ENCODE results near the gene SPOCK1. TPM values are rescaled to one million over a fixed set of nuclear protein-coding genes. Genes with fewer than 3 reads are reported as not detected.

SPOCK1 gene
- total RNA-seq, 4 donors from 2014 or later, result 8.6 to 34.8 (median 13.2) TPM

GRCh38 chr5:137122558-137122957 lies 376.6 kb downstream of the SPOCK1 start:
- in situ Hi-C loops (cut with MboI; ENCODE audit: low pct_ligation_motif_present in 1 of 4, low pct_unique_long_range_greater_than_20kb in 1 of 4, low sequenced_read_pairs in 3 of 4) (no loop called here), intact Hi-C loops (cut with DNase I; ENCODE audit: low total_unique reads) (no loop called here)
- H3K27ac ChIP-seq, result no peak overlapping the region
- H3K27me3 ChIP-seq, result no peaks in the 10 kb centered on the region
- no peak for DNase-seq
- H3K4me3 ChIP-seq, result no peak overlapping the region
- WGBS, 2 donors (ENCODE audit: low coverage in 1 of 2), result 47 to 80% methylated on average over 1 to 2 of the region's 2 CpGs
- peaks cover 0 to 4% (median 0%) of the 10 kb centered on the region in 4 donors for H3K4me1 ChIP-seq
- TF ChIP-seq POLR2AphosphoS5 (IDR thresholded peaks at IDR 0.05) (no peak), POLR2A (IDR thresholded peaks at IDR 0.05) (no peak), CTCF (IDR thresholded peaks at IDR 0.05) (no peak), EP300 (IDR thresholded peaks at IDR 0.05; ENCODE audit: low read depth) (no peak)
- H3K9me3 ChIP-seq, result no peaks in the 10 kb centered on the region
- no peaks in the 10 kb centered on the region for H3K36me3 ChIP-seq

- no peak overlapping the region for H3K4me3 ChIP-seq
- H3K36me3 ChIP-seq, result no peaks in the 10 kb centered on the region
- DNase-seq, result no peak
- in situ Hi-C loops (cut with MboI; ENCODE audit: low pct_ligation_motif_present in 1 of 4, low pct_unique_long_range_greater_than_20kb in 1 of 4, low sequenced_read_pairs in 3 of 4) (no loop called here), intact Hi-C loops (cut with DNase I; ENCODE audit: low total_unique reads) (no loop called here)
- 14 to 58% methylated on average over 2 to 3 of the region's 3 CpGs for WGBS, 2 donors (ENCODE audit: low coverage in 1 of 2)
- H3K27ac ChIP-seq, result no peak overlapping the region
- H3K4me1 ChIP-seq, result peaks cover 0 to 4% (median 0%) of the 10 kb centered on the region in 4 donors
- TF ChIP-seq POLR2A (IDR thresholded peaks at IDR 0.05) (no peak), POLR2AphosphoS5 (IDR thresholded peaks at IDR 0.05) (no peak), EP300 (IDR thresholded peaks at IDR 0.05; ENCODE audit: low read depth) (no peak), CTCF (IDR thresholded peaks at IDR 0.05) (no peak)
- no peaks in the 10 kb centered on the region for H3K9me3 ChIP-seq
- H3K27me3 ChIP-seq, result no peaks in the 10 kb centered on the region
These were observed 377.1 kb downstream of the SPOCK1 start for GRCh38 chr5:137122075-137122474.

- in situ Hi-C loops (cut with MboI; ENCODE audit: low pct_ligation_motif_present in 1 of 4, low pct_unique_long_range_greater_than_20kb in 1 of 4, low sequenced_read_pairs in 3 of 4) (no loop called here), intact Hi-C loops (cut with DNase I; ENCODE audit: low total_unique reads) (no loop called here)
- Histone ChIP-seq H3K4me1 (peaks cover 0 to 4% (median 0%) of the 10 kb centered on the region in 4 donors), H3K27ac (no peak overlapping the region), H3K9me3 (no peaks in the 10 kb centered on the region), H3K4me3 (no peak overlapping the region), H3K36me3 (no peaks in the 10 kb centered on the region), H3K27me3 (no peaks in the 10 kb centered on the region)
- no peak for DNase-seq
- WGBS, 2 donors (ENCODE audit: low coverage in 1 of 2), result 37 to 41% methylated on average over 4 to 6 of the region's 6 CpGs
- no peak for TF ChIP-seq POLR2A (IDR thresholded peaks at IDR 0.05)
These were observed 379.8 kb downstream of the SPOCK1 start for GRCh38 chr5:137119321-137119720.

- H3K27ac ChIP-seq, result no peak overlapping the region
- peaks cover 0 to 4% (median 0%) of the 10 kb centered on the region in 4 donors for H3K4me1 ChIP-seq
- DNase-seq, result no peak
- H3K4me3 ChIP-seq, result no peak overlapping the region
- 59 to 64% methylated on average over 5 of the region's 5 CpGs for WGBS, 2 donors (ENCODE audit: low coverage in 1 of 2)
- no peaks in the 10 kb centered on the region for H3K9me3 ChIP-seq
- no peaks in the 10 kb centered on the region for H3K27me3 ChIP-seq
- TF ChIP-seq POLR2AphosphoS5 (IDR thresholded peaks at IDR 0.05) (no peak), POLR2A (IDR thresholded peaks at IDR 0.05) (no peak), CTCF (IDR thresholded peaks at IDR 0.05) (no peak), EP300 (IDR thresholded peaks at IDR 0.05; ENCODE audit: low read depth) (no peak)
- in situ Hi-C loops (cut with MboI; ENCODE audit: low pct_ligation_motif_present in 1 of 4, low pct_unique_long_range_greater_than_20kb in 1 of 4, low sequenced_read_pairs in 3 of 4), result no loop called here
- no peaks in the 10 kb centered on the region for H3K36me3 ChIP-seq
- intact Hi-C loops (cut with DNase I; ENCODE audit: low total_unique reads), result no loop called here
These were observed 380.5 kb downstream of the SPOCK1 start for GRCh38 chr5:137118629-137119028.

- intact Hi-C loops (cut with DNase I; ENCODE audit: low total_unique reads), result no loop called here
These were observed 384.0 kb downstream of the SPOCK1 start for GRCh38 chr5:137115152-137115551.

More at GRCh38 chr5:137115152-137115551, 384.0 kb downstream of the SPOCK1 start:
- no peak for TF ChIP-seq POLR2AphosphoS5 (IDR thresholded peaks at IDR 0.05)
- DNase-seq, result no peak
- Histone ChIP-seq H3K36me3 (no peaks in the 10 kb centered on the region), H3K9me3 (no peaks in the 10 kb centered on the region), H3K27ac (no peak overlapping the region), H3K4me1 (no peaks in the 10 kb centered on the region), H3K27me3 (no peaks in the 10 kb centered on the region), H3K4me3 (no peak overlapping the region)
- in situ Hi-C loops (cut with MboI; ENCODE audit: low pct_ligation_motif_present in 1 of 4, low pct_unique_long_range_greater_than_20kb in 1 of 4, low sequenced_read_pairs in 3 of 4), result no loop called here
- 66 to 69% methylated on average over 6 of the region's 6 CpGs for WGBS, 2 donors (ENCODE audit: low coverage in 1 of 2)

Data from transverse colon (tissue), 4 donors.